Muscle of leg (tissue), 11 donors: Measurements from ENCODE around the gene TDP1. TPM values are rescaled to one million over a fixed set of nuclear protein-coding genes. Genes with fewer than 3 reads are reported as not detected.

ENCODE experiments used
- DNase-seq: peaks from one replicate; pipeline ENCODE4 v3.0.0; 2013
- H3K27ac ChIP-seq: one replicate; pipeline ENCODE4 v1.5.1; 2013; ENCODE audit warnings: mild to moderate bottlenecking, low read length, control low read depth
- H3K27me3 ChIP-seq: one replicate; pipeline ENCODE4 v1.6.1; 2013; ENCODE audit warnings: low read length; ENCODE audit not compliant: control insufficient read depth, insufficient read depth
- H3K36me3 ChIP-seq: one replicate; pipeline ENCODE4 v1.6.1; 2013; ENCODE audit warnings: low read length; ENCODE audit not compliant: control insufficient read depth, insufficient read depth
- H3K4me1 ChIP-seq: one replicate; pipeline ENCODE4 v1.6.1; 2013; ENCODE audit warnings: low read length; ENCODE audit not compliant: control insufficient read depth, insufficient read depth
- H3K4me3 ChIP-seq: one replicate; pipeline ENCODE4 v1.5.1; 2013; ENCODE audit warnings: low read length, control low read depth
- H3K9me3 ChIP-seq: replicated peaks from 2 replicates; pipeline ENCODE4 v1.6.1; 2013; ENCODE audit warnings: low read depth, low read length; ENCODE audit not compliant: control insufficient read depth
- WGBS: methylation state at CpG from one replicate; pipeline ENCODE4 v1.1.5; 2013; ENCODE audit warnings: missing lambda C conversion rate; ENCODE audit not compliant: insufficient coverage; 5-methylcytosine and 5-hydroxymethylcytosine counted together
- polyA plus RNA-seq, 8 donors: library from polyadenylated mRNA; unstranded; fragments of 120-200 nt; gene quantifications; one replicate each; pipeline versions ENCODE4 v1.2.1 to v1.2.3, GENCODE V29; 2013; ENCODE audit warnings: inconsistent platforms in 1 of 8, low replicate concordance in 1 of 8; ENCODE audit not compliant: insufficient read length in 8 of 8, insufficient read depth in 1 of 8
- total RNA-seq: library from RNA; stranded (reverse); fragments of 120-200 nt; gene quantifications from one replicate; pipeline ENCODE4 v1.2.4, GENCODE V29; 2013

Gene TDP1
- total and polyA plus RNA-seq, 9 donors: 9.4 to 13.1 (median 10.4) TPM

- DNase-seq: no peak
- peaks cover 3% of the 10 kb centered on the region for H3K4me1 ChIP-seq
- H3K27me3 ChIP-seq: no peaks in the 10 kb centered on the region
- no peak overlapping the region for H3K27ac ChIP-seq
- H3K36me3 ChIP-seq: peaks cover 41% of the 10 kb centered on the region
- H3K4me3 ChIP-seq: no peak overlapping the region
- no peaks in the 10 kb centered on the region for H3K9me3 ChIP-seq
Observed at GRCh38 chr14:89987161-89987475, 31.4 kb downstream of the TDP1 start.

GRCh38 chr14:89988787-89989186 is 33.1 kb downstream of the TDP1 start:
- Histone ChIP-seq H3K9me3 (no peaks in the 10 kb centered on the region), H3K27me3 (no peaks in the 10 kb centered on the region), H3K36me3 (peaks cover 39% of the 10 kb centered on the region), H3K4me3 (no peak overlapping the region), H3K27ac (no peak overlapping the region), H3K4me1 (no peaks in the 10 kb centered on the region)
- 68% methylated on average over 3 of the region's 5 CpGs for WGBS
- DNase-seq: no peak

- no peaks in the 10 kb centered on the region for H3K4me1 ChIP-seq
- no peak overlapping the region for H3K4me3 ChIP-seq
- H3K27ac ChIP-seq: no peak overlapping the region
- DNase-seq: no peak
- peaks cover 41% of the 10 kb centered on the region for H3K36me3 ChIP-seq
- WGBS: no CpG with 5 or more reads among the region's 5 CpGs
- H3K27me3 ChIP-seq: no peaks in the 10 kb centered on the region
- H3K9me3 ChIP-seq: no peaks in the 10 kb centered on the region
Observed at GRCh38 chr14:89990218-89990617, 34.5 kb downstream of the TDP1 start.

GRCh38 chr14:89990623-89991275 is 35.0 kb downstream of the TDP1 start:
- WGBS: no CpG with 5 or more reads among the region's 2 CpGs
- Histone ChIP-seq H3K27me3 (no peaks in the 10 kb centered on the region), H3K4me1 (no peaks in the 10 kb centered on the region), H3K9me3 (no peaks in the 10 kb centered on the region), H3K4me3 (no peak overlapping the region), H3K27ac (no peak overlapping the region), H3K36me3 (peaks cover 43% of the 10 kb centered on the region)
- no peak for DNase-seq

- Histone ChIP-seq H3K9me3 (no peaks in the 10 kb centered on the region), H3K36me3 (peaks cover 49% of the 10 kb centered on the region), H3K27me3 (no peaks in the 10 kb centered on the region), H3K27ac (no peak overlapping the region), H3K4me3 (no peak overlapping the region), H3K4me1 (no peaks in the 10 kb centered on the region)
- DNase-seq: peak; percentile 8
- WGBS: 100% methylated on average over 1 of the region's 3 CpGs
Observed at GRCh38 chr14:89992273-89992672, 36.5 kb downstream of the TDP1 start.

GRCh38 chr14:89996963-89997362 is 41.2 kb downstream of the TDP1 start:
- H3K36me3 ChIP-seq: peaks cover 39% of the 10 kb centered on the region
- no peaks in the 10 kb centered on the region for H3K27me3 ChIP-seq
- whole genome bisulfite sequencing: no CpG with 5 or more reads among the region's 1 CpG
- H3K4me3 ChIP-seq: no peak overlapping the region
- no peak overlapping the region for H3K27ac ChIP-seq
- no peak for DNase-seq
- H3K9me3 ChIP-seq: no peaks in the 10 kb centered on the region
- H3K4me1 ChIP-seq: no peaks in the 10 kb centered on the region

- no peaks in the 10 kb centered on the region for H3K9me3 ChIP-seq
- no peak overlapping the region for H3K27ac ChIP-seq
- H3K36me3 ChIP-seq: peaks cover 30% of the 10 kb centered on the region
- DNase-seq: no peak
- no peaks in the 10 kb centered on the region for H3K4me1 ChIP-seq
- H3K4me3 ChIP-seq: no peak overlapping the region
- no peaks in the 10 kb centered on the region for H3K27me3 ChIP-seq
- WGBS: no CpG with 5 or more reads among the region's 2 CpGs
Observed at GRCh38 chr14:90000935-90001334, 45.2 kb downstream of the TDP1 start.

DNA sequence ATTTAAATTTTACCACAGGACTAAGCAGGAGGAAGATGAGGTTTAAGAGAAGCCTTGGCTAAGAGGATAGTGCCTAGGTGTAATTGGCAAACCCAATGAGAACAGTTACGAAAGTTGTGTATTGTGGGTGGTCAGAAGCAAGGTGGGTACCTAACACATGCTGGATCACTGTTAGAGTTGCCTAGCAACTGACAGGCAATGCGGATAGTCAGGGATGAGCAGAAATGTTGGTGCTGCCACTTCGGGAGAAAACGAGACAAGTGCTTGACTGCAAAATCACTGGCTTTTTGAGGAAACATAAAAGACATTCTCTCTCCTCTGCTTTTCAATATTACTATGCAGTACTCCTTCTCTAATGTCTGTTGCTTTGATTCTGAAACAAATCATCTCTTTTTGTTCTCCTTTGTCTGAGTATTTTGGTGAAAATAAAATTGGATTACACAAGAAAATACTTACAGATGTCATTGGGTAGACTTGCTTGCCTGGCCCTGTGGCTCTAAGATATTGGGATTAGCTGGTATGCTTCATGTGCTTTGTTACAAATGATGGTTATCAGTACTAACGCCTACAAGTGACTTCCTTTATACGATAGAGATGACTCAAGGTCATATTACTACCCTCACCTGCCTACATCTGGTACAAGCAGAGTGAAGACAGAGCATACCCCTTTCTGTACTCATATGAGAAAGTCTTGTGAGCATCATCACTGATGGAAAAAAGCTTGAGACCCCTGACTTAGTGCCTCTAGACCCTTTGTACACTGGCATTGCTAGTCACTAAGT is 48.0 kb downstream of the TDP1 start:
- H3K4me3 ChIP-seq: no peak overlapping the region
- no peak overlapping the region for H3K27ac ChIP-seq
- H3K9me3 ChIP-seq: no peaks in the 10 kb centered on the region
- DNase-seq: no peak
- no peaks in the 10 kb centered on the region for H3K4me1 ChIP-seq
- H3K27me3 ChIP-seq: no peaks in the 10 kb centered on the region
- 96% methylated on average over 4 of the region's 6 CpGs for WGBS
- H3K36me3 ChIP-seq: peaks cover 16% of the 10 kb centered on the region

- H3K9me3 ChIP-seq: no peaks in the 10 kb centered on the region
- peaks cover 15% of the 10 kb centered on the region for H3K36me3 ChIP-seq
- H3K4me1 ChIP-seq: no peaks in the 10 kb centered on the region
- H3K4me3 ChIP-seq: no peak overlapping the region
- H3K27me3 ChIP-seq: no peaks in the 10 kb centered on the region
- no peak for DNase-seq
- no peak overlapping the region for H3K27ac ChIP-seq
Observed at GRCh38 chr14:90005441-90005840, 49.7 kb downstream of the TDP1 start.

DNA sequence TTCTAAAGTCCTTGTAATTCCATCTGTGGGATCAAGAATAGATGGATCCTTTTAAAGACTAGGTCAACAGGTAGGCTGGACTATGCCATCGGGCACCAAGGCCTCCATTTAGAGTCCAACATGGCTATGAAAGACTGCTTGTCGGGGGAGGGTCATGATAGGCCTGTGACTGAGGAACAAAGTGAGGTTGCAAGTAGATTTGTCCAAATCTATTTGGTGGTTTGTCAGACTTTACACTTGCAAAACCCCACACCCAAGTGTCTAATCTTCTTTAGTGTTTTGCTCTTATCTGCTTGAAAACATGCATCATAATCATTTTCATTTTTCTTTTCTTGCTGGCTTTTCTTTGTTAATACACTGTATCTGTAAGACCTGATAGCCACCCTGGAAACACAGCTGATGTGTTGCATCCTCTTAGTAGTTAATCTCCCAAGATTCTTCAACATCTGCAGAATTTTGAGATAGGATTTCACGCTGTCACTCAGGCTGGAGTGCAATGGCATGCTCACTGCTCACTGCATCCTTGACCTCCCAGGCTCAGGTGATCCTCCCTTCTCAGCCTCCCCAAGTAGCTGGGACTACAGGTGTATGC is 50.3 kb downstream of the TDP1 start:
- no peak for DNase-seq

More for the DNA sequence above, 50.3 kb downstream of the TDP1 start:
- Histone ChIP-seq H3K9me3 (no peaks in the 10 kb centered on the region), H3K27ac (no peak overlapping the region), H3K4me3 (no peak overlapping the region), H3K36me3 (peaks cover 17% of the 10 kb centered on the region), H3K27me3 (no peaks in the 10 kb centered on the region), H3K4me1 (no peaks in the 10 kb centered on the region)
- WGBS: 100% methylated on average over 2 of the region's 3 CpGs
